ENCODE results near the gene NOLC1. TPM values are rescaled to one million over a fixed set of nuclear protein-coding genes. Genes with fewer than 3 reads are reported as not detected.

Gene NOLC1
- total RNA-seq, 1 experiment from 2014 or later = 22.6 TPM

- Histone ChIP-seq H3K4me1 (ENCODE audit: low read length) (no peaks in the 10 kb centered on the region), H3K36me3 (ENCODE audit: insufficient read depth, low read length) (peaks cover 4% of the 10 kb centered on the region; the same call in 1 of the 2 replicates)
Observed at GRCh38 chr10:102141583-102142107, 10.5 kb upstream of the NOLC1 start.

GRCh38 chr10:102146971-102147428 is 5.2 kb upstream of the NOLC1 start:
- H3K9ac ChIP-seq (ENCODE audit: low read length) = no peak overlapping the region
- no peak overlapping the region for H2AFZ ChIP-seq (ENCODE audit: low read length)
- no peaks in the 10 kb centered on the region for H3K27me3 ChIP-seq (ENCODE audit: low read length)
- no peaks in the 10 kb centered on the region for H3K79me2 ChIP-seq (ENCODE audit: low read length)
- peaks cover 6% of the 10 kb centered on the region for H3K4me1 ChIP-seq (ENCODE audit: low read length)
- H3K27ac ChIP-seq (ENCODE audit: low read length) = no peak overlapping the region
- H3K9me2 ChIP-seq (replicated peaks; ENCODE audit: insufficient read depth, low read length) = no peaks in the 10 kb centered on the region
- no peak for DNase-seq
- no peak overlapping the region for H3K4me2 ChIP-seq (ENCODE audit: low read depth, low read length, poor library complexity, severe bottlenecking)
- no peak overlapping the region for H3K4me3 ChIP-seq (ENCODE audit: low read length)
- no peaks in the 10 kb centered on the region for H4K20me1 ChIP-seq (ENCODE audit: insufficient read depth, low read depth, low read length)
- H3K9me3 ChIP-seq (ENCODE audit: low read length) = no peaks in the 10 kb centered on the region
- 0 out of 2 replicates have a peak, but pooled peaks cover 4% of the 10 kb centered on the region for H3K36me3 ChIP-seq (ENCODE audit: insufficient read depth, low read length)

More at GRCh38 chr10:102141583-102142107, 10.5 kb upstream of the NOLC1 start:
- Histone ChIP-seq H3K27me3 (ENCODE audit: low read length) (no peaks in the 10 kb centered on the region), H3K9ac (ENCODE audit: low read length) (no peak overlapping the region), H3K4me3 (ENCODE audit: low read length) (no peak overlapping the region), H3K27ac (ENCODE audit: low read length) (no peak overlapping the region), H3K9me3 (ENCODE audit: low read length) (no peaks in the 10 kb centered on the region), H3K4me2 (ENCODE audit: low read depth, low read length, poor library complexity, severe bottlenecking) (no peak overlapping the region), H3K9me2 (replicated peaks; ENCODE audit: insufficient read depth, low read length) (no peaks in the 10 kb centered on the region), H3K79me2 (ENCODE audit: low read length) (peaks cover 24% of the 10 kb centered on the region), H4K20me1 (ENCODE audit: insufficient read depth, low read depth, low read length) (no peaks in the 10 kb centered on the region), H2AFZ (ENCODE audit: low read length) (no peak overlapping the region)
- no peak for DNase-seq

- H3K27me3 ChIP-seq (ENCODE audit: low read length) = no peaks in the 10 kb centered on the region
- H3K9me3 ChIP-seq (ENCODE audit: low read length) = no peaks in the 10 kb centered on the region
- H3K79me2 ChIP-seq (ENCODE audit: low read length) = peaks cover 4% of the 10 kb centered on the region
- H2AFZ ChIP-seq (ENCODE audit: low read length) = no peak overlapping the region
- no peak overlapping the region for H3K4me2 ChIP-seq (ENCODE audit: low read depth, low read length, poor library complexity, severe bottlenecking)
- H3K36me3 ChIP-seq (ENCODE audit: insufficient read depth, low read length) = 0 out of 2 replicates have a peak, but pooled peaks cover 4% of the 10 kb centered on the region
- peaks cover 6% of the 10 kb centered on the region for H3K4me1 ChIP-seq (ENCODE audit: low read length)
- no peak overlapping the region for H3K9ac ChIP-seq (ENCODE audit: low read length)
- no peak for DNase-seq
- no peaks in the 10 kb centered on the region for H3K9me2 ChIP-seq (replicated peaks; ENCODE audit: insufficient read depth, low read length)
- no peak overlapping the region for H3K4me3 ChIP-seq (ENCODE audit: low read length)
- H3K27ac ChIP-seq (ENCODE audit: low read length) = no peak overlapping the region
- H4K20me1 ChIP-seq (ENCODE audit: insufficient read depth, low read depth, low read length) = no peaks in the 10 kb centered on the region
Observed at GRCh38 chr10:102147561-102147960, 4.6 kb upstream of the NOLC1 start.

GRCh38 chr10:102148275-102148674 is 3.9 kb upstream of the NOLC1 start:
- Histone ChIP-seq H3K9me2 (replicated peaks; ENCODE audit: insufficient read depth, low read length) (no peaks in the 10 kb centered on the region), H3K36me3 (ENCODE audit: insufficient read depth, low read length) (0 out of 2 replicates have a peak, but pooled peaks cover 4% of the 10 kb centered on the region), H3K4me2 (ENCODE audit: low read depth, low read length, poor library complexity, severe bottlenecking) (no peak overlapping the region), H3K9ac (ENCODE audit: low read length) (no peak overlapping the region), H3K4me1 (ENCODE audit: low read length) (peaks cover 7% of the 10 kb centered on the region), H3K79me2 (ENCODE audit: low read length) (peaks cover 11% of the 10 kb centered on the region), H3K27ac (ENCODE audit: low read length) (no peak overlapping the region), H3K4me3 (ENCODE audit: low read length) (no peak overlapping the region), H3K9me3 (ENCODE audit: low read length) (no peaks in the 10 kb centered on the region), H3K27me3 (ENCODE audit: low read length) (no peaks in the 10 kb centered on the region), H4K20me1 (ENCODE audit: insufficient read depth, low read depth, low read length) (no peaks in the 10 kb centered on the region), H2AFZ (ENCODE audit: low read length) (no peak overlapping the region)
- DNase-seq = no peak

- no peaks in the 10 kb centered on the region for H3K9me3 ChIP-seq (ENCODE audit: low read length)
- H3K27me3 ChIP-seq (ENCODE audit: low read length) = no peaks in the 10 kb centered on the region
- H3K27ac ChIP-seq (ENCODE audit: low read length) = peak overlapping the region; percentile 52
- H3K4me1 ChIP-seq (ENCODE audit: low read length) = peaks cover 13% of the 10 kb centered on the region
- no peak overlapping the region for H2AFZ ChIP-seq (ENCODE audit: low read length)
- H3K4me3 ChIP-seq (ENCODE audit: low read length) = peak overlapping the region; percentile 37; the same call in 1 of the 2 replicates
- H3K36me3 ChIP-seq (ENCODE audit: insufficient read depth, low read length) = 0 out of 2 replicates have a peak, but pooled peaks cover 6% of the 10 kb centered on the region
- DNase-seq = no peak
- no peaks in the 10 kb centered on the region for H3K9me2 ChIP-seq (replicated peaks; ENCODE audit: insufficient read depth, low read length)
- H3K4me2 ChIP-seq (ENCODE audit: low read depth, low read length, poor library complexity, severe bottlenecking) = peak overlapping the region; percentile 56
- peak overlapping the region; percentile 63 for H3K9ac ChIP-seq (ENCODE audit: low read length)
- no peaks in the 10 kb centered on the region for H4K20me1 ChIP-seq (ENCODE audit: insufficient read depth, low read depth, low read length)
- peaks cover 38% of the 10 kb centered on the region for H3K79me2 ChIP-seq (ENCODE audit: low read length)
Observed at GRCh38 chr10:102150970-102151773, 1.0 kb upstream of the NOLC1 start.

- no peaks in the 10 kb centered on the region for H4K20me1 ChIP-seq (ENCODE audit: insufficient read depth, low read depth, low read length)
- H3K27me3 ChIP-seq (ENCODE audit: low read length) = no peaks in the 10 kb centered on the region
- H3K9ac ChIP-seq (ENCODE audit: low read length) = peak overlapping the region; percentile 94
- H3K9me2 ChIP-seq (replicated peaks; ENCODE audit: insufficient read depth, low read length) = no peaks in the 10 kb centered on the region
- H3K4me3 ChIP-seq (ENCODE audit: low read length) = peak overlapping the region; percentile 94
- H3K27ac ChIP-seq (ENCODE audit: low read length) = peak overlapping the region; percentile 70
- peak overlapping the region; percentile 92 for H3K4me2 ChIP-seq (ENCODE audit: low read depth, low read length, poor library complexity, severe bottlenecking)
- peaks cover 13% of the 10 kb centered on the region for H3K4me1 ChIP-seq (ENCODE audit: low read length)
- no peak overlapping the region for H2AFZ ChIP-seq (ENCODE audit: low read length)
- DNase-seq = peak; percentile 54
- H3K9me3 ChIP-seq (ENCODE audit: low read length) = no peaks in the 10 kb centered on the region
- H3K36me3 ChIP-seq (ENCODE audit: insufficient read depth, low read length) = peaks cover 6% of the 10 kb centered on the region; the same call in 1 of the 2 replicates
- H3K79me2 ChIP-seq (ENCODE audit: low read length) = peaks cover 45% of the 10 kb centered on the region
Observed at GRCh38 chr10:102152545-102152890, 329 bp downstream of the NOLC1 start.

GRCh38 chr10:102153093-102153620 is 968 bp downstream of the NOLC1 start:
- peak overlapping the region; percentile 94 for H3K9ac ChIP-seq (ENCODE audit: low read length)
- peaks cover 12% of the 10 kb centered on the region; the same call in 1 of the 2 replicates for H3K36me3 ChIP-seq (ENCODE audit: insufficient read depth, low read length)
- no peaks in the 10 kb centered on the region for H3K9me2 ChIP-seq (replicated peaks; ENCODE audit: insufficient read depth, low read length)
- peak overlapping the region; percentile 92 for H3K4me2 ChIP-seq (ENCODE audit: low read depth, low read length, poor library complexity, severe bottlenecking)
- no peaks in the 10 kb centered on the region for H3K9me3 ChIP-seq (ENCODE audit: low read length)
- DNase-seq = no peak
- peaks cover 13% of the 10 kb centered on the region for H3K4me1 ChIP-seq (ENCODE audit: low read length)
- no peaks in the 10 kb centered on the region for H3K27me3 ChIP-seq (ENCODE audit: low read length)
- peak overlapping the region; percentile 70 for H3K27ac ChIP-seq (ENCODE audit: low read length)
- peaks cover 45% of the 10 kb centered on the region for H3K79me2 ChIP-seq (ENCODE audit: low read length)
- H4K20me1 ChIP-seq (ENCODE audit: insufficient read depth, low read depth, low read length) = no peaks in the 10 kb centered on the region
- peak overlapping the region; percentile 94 for H3K4me3 ChIP-seq (ENCODE audit: low read length)
- no peak overlapping the region for H2AFZ ChIP-seq (ENCODE audit: low read length)

GRCh38 chr10:102154466-102155116 is 2.4 kb downstream of the NOLC1 start:
- DNase-seq = no peak
- Histone ChIP-seq H3K27ac (ENCODE audit: low read length) (no peak overlapping the region), H3K4me2 (ENCODE audit: low read depth, low read length, poor library complexity, severe bottlenecking) (no peak overlapping the region), H3K36me3 (ENCODE audit: insufficient read depth, low read length) (peaks cover 19% of the 10 kb centered on the region; the same call in 1 of the 2 replicates), H4K20me1 (ENCODE audit: insufficient read depth, low read depth, low read length) (no peaks in the 10 kb centered on the region), H3K27me3 (ENCODE audit: low read length) (no peaks in the 10 kb centered on the region), H2AFZ (ENCODE audit: low read length) (no peak overlapping the region), H3K9me2 (replicated peaks; ENCODE audit: insufficient read depth, low read length) (no peaks in the 10 kb centered on the region), H3K79me2 (ENCODE audit: low read length) (peaks cover 45% of the 10 kb centered on the region), H3K9me3 (ENCODE audit: low read length) (no peaks in the 10 kb centered on the region), H3K9ac (ENCODE audit: low read length) (no peak overlapping the region), H3K4me3 (ENCODE audit: low read length) (no peak overlapping the region), H3K4me1 (ENCODE audit: low read length) (peaks cover 13% of the 10 kb centered on the region)

Measured in Karpas-422 (cell line).